OCI-LY1 (cell line): ENCODE results near the gene SCAPER.

Experiments
- H2AFZ ChIP-seq: fragments of 200-600 bp; sonication (generic), shearing (Covaris generic); 2 replicates; pipeline ENCODE4 v1.6.0; 2014; ENCODE audit warnings: antibody characterized with exemption, mild to moderate bottlenecking, low read length
- H3F3A ChIP-seq: fragments of 200-600 bp; sonication (generic), shearing (Covaris generic); 2 replicates; pipeline ENCODE4 v1.6.0; 2014; ENCODE audit warnings: mild to moderate bottlenecking, antibody characterized with exemption, low read length, moderate library complexity; ENCODE audit not compliant: insufficient read depth
- H3K27ac ChIP-seq: fragments of 200-600 bp; sonication (generic); 2 replicates; pipeline ENCODE4 v1.5.1; 2014; ENCODE audit warnings: low read length, mixed run types, mild to moderate bottlenecking, low read depth; ENCODE audit not compliant: poor library complexity, severe bottlenecking
- H3K27me3 ChIP-seq: fragments of 200-600 bp; sonication (generic); 2 replicates; pipeline ENCODE4 v1.6.0; 2014; ENCODE audit warnings: antibody characterized with exemption, mild to moderate bottlenecking, low read length, moderate library complexity; ENCODE audit not compliant: insufficient read depth
- H3K36me3 ChIP-seq: fragments of 200-600 bp; sonication (generic); 2 replicates; pipeline ENCODE4 v1.6.1; 2014; ENCODE audit warnings: mild to moderate bottlenecking, antibody characterized with exemption, low read length, moderate library complexity, mixed read lengths; ENCODE audit not compliant: insufficient read depth
- H3K4me1 ChIP-seq: fragments of 200-600 bp; sonication (generic); 2 replicates; pipeline ENCODE4 v1.5.1; 2014; ENCODE audit warnings: mild to moderate bottlenecking, low read length, moderate library complexity; ENCODE audit not compliant: insufficient read depth, severe bottlenecking
- H3K4me2 ChIP-seq: fragments of 200-600 bp; sonication (generic), shearing (Covaris generic); 2 replicates; pipeline ENCODE4 v1.6.1; 2014; ENCODE audit warnings: low read length
- H3K4me3 ChIP-seq: fragments of 200-600 bp; sonication (generic); 2 replicates; pipeline ENCODE4 v1.5.1; 2014; ENCODE audit warnings: low read length, low read depth, mild to moderate bottlenecking, mixed read lengths; ENCODE audit not compliant: poor library complexity, severe bottlenecking
- H3K79me2 ChIP-seq: fragments of 200-600 bp; shearing (Covaris generic); 2 replicates; pipeline ENCODE4 v1.6.1; 2016; ENCODE audit warnings: mixed run types, low read length, mixed read lengths; ENCODE audit not compliant: insufficient read depth
- H3K9ac ChIP-seq: fragments of 200-600 bp; sonication (generic), shearing (Covaris generic); 2 replicates; pipeline ENCODE4 v1.6.1; 2014; ENCODE audit warnings: mild to moderate bottlenecking, low read length, mixed read lengths
- H3K9me2 ChIP-seq: fragments of 200-600 bp; sonication (generic), shearing (Covaris generic); 2 replicates; pipeline ENCODE4 v1.6.1; 2014; ENCODE audit warnings: low read depth, mild to moderate bottlenecking, low read length, mixed read lengths
- H3K9me3 ChIP-seq: fragments of 200-600 bp; shearing (Covaris generic); 2 replicates; pipeline ENCODE4 v1.6.1; 2014; ENCODE audit warnings: low read length, mixed read lengths
- H4K20me1 ChIP-seq: fragments of 200-600 bp; sonication (generic), shearing (Covaris generic); 2 replicates; pipeline ENCODE4 v1.6.0; 2016; ENCODE audit warnings: mild to moderate bottlenecking, low read length; ENCODE audit not compliant: insufficient read depth
- EZH2 ChIP-seq: fragments of 200-600 bp; sonication (generic), shearing (Covaris generic); IDR thresholded peaks from 2 replicates; pipeline ENCODE4 v1.8.0; 2017; ENCODE audit warnings: borderline replicate concordance, mixed run types, mild to moderate bottlenecking, antibody characterized with exemption, low read length, moderate library complexity, mixed read lengths
- TF ChIP-seq, protein P1 (sequence below): fragments of 200-600 bp; sonication (generic), shearing (Covaris generic); IDR thresholded peaks from 2 replicates; pipeline ENCODE4 v1.5.1; 2017; ENCODE audit warnings: mild to moderate bottlenecking, antibody characterized with exemption, low read length, moderate library complexity, mixed read lengths

SCAPER gene

DNA sequence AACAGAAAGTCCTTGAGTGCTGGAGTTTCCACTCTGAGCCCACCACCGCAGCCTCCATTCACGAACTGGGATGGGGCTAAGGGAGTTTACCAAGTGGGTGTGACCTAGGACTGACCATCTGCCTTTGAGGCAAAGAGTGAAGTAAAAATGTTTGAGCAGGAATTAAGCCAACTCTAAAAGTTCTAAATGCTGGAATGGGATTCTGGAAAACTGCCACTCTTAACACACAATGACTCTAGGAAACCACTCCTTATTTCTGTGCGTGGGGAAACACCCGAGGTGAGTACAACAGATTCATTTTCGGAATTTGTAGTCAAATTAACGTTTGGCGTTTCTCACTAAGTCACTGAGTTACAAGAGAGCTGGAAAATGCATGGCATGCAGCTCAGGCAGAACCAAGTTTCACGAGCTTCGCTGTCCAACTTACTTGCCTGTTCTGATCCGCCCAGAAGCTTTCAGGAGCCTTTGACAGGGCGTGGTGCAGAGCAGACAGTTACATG is 537.0 kb downstream of the SCAPER start:
- Histone ChIP-seq H3K9me2 (no peaks in the 10 kb centered on the region), H3K9ac (no peak overlapping the region), H3K36me3 (no peaks in the 10 kb centered on the region), H3K4me3 (no peak overlapping the region), H2AFZ (no peak overlapping the region), H3K27ac (no peak overlapping the region), H3K9me3 (no peaks in the 10 kb centered on the region), H3K4me1 (no peaks in the 10 kb centered on the region), H3K4me2 (no peak overlapping the region), H3F3A (no peaks in the 10 kb centered on the region), H4K20me1 (no peaks in the 10 kb centered on the region), H3K79me2 (no peaks in the 10 kb centered on the region), H3K27me3 (no peaks in the 10 kb centered on the region)
- TF ChIP-seq, protein P1, sequence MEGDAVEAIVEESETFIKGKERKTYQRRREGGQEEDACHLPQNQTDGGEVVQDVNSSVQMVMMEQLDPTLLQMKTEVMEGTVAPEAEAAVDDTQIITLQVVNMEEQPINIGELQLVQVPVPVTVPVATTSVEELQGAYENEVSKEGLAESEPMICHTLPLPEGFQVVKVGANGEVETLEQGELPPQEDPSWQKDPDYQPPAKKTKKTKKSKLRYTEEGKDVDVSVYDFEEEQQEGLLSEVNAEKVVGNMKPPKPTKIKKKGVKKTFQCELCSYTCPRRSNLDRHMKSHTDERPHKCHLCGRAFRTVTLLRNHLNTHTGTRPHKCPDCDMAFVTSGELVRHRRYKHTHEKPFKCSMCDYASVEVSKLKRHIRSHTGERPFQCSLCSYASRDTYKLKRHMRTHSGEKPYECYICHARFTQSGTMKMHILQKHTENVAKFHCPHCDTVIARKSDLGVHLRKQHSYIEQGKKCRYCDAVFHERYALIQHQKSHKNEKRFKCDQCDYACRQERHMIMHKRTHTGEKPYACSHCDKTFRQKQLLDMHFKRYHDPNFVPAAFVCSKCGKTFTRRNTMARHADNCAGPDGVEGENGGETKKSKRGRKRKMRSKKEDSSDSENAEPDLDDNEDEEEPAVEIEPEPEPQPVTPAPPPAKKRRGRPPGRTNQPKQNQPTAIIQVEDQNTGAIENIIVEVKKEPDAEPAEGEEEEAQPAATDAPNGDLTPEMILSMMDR: no peak
- no peak for TF ChIP-seq EZH2

DNA sequence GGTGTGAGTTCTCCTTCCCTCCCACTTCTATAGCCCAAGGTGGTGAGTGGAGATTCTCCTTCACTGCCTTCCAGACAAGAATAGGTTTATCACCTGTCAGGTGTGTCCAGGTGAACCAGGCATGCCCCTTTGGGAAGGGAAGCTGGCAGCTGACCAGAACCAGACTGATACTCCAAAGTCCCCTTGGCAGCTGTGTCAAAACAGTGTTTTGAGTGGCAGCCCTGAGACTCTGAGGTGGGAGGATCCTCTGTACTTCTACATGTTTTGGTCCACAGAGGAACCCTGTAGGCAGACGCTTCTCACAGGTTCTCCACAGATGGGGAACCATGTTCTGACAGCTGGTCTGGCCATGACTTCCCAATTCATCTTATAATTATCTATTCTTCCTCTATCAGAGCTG is 538.4 kb downstream of the SCAPER start:
- Histone ChIP-seq H2AFZ (no peak overlapping the region), H3F3A (no peaks in the 10 kb centered on the region), H3K36me3 (no peaks in the 10 kb centered on the region), H3K4me2 (no peak overlapping the region), H3K27me3 (no peaks in the 10 kb centered on the region), H3K27ac (no peak overlapping the region), H3K9ac (no peak overlapping the region), H3K4me3 (no peak overlapping the region), H3K4me1 (no peaks in the 10 kb centered on the region), H4K20me1 (no peaks in the 10 kb centered on the region), H3K79me2 (no peaks in the 10 kb centered on the region), H3K9me2 (no peaks in the 10 kb centered on the region), H3K9me3 (no peaks in the 10 kb centered on the region)
- TF ChIP-seq EZH2: no peak
- TF ChIP-seq, protein P1: no peak

DNA sequence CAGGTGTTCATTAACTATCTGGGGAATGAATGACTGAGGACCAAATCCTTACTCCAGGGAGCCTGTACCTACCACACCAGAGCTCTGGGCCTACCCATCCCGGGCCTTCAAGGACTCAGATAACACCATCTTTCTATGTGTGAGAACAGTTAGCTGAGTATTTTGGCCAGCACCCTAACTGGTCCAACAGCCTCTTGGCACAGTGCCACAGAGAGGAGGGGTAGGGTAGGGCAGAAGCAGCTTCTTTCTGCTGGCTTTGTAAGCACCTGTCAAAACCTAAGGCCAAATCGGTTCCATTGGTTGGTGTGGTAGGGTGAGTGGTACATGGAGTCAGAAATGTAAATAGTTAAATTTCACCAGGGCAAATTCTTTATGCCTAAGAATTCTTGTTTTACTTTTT is 541.9 kb downstream of the SCAPER start:
- H3K9me2 ChIP-seq: no peaks in the 10 kb centered on the region
- no peak overlapping the region for H3K27ac ChIP-seq
- H3K9me3 ChIP-seq: no peaks in the 10 kb centered on the region
- H3F3A ChIP-seq: no peaks in the 10 kb centered on the region
- H3K9ac ChIP-seq: no peak overlapping the region
- H3K79me2 ChIP-seq: no peaks in the 10 kb centered on the region
- TF ChIP-seq, protein P1: no peak
- TF ChIP-seq EZH2: no peak
- no peak overlapping the region for H2AFZ ChIP-seq
- H4K20me1 ChIP-seq: no peaks in the 10 kb centered on the region
- H3K4me1 ChIP-seq: no peaks in the 10 kb centered on the region
- H3K36me3 ChIP-seq: no peaks in the 10 kb centered on the region
- H3K4me3 ChIP-seq: no peak overlapping the region
- H3K4me2 ChIP-seq: no peak overlapping the region
- no peaks in the 10 kb centered on the region for H3K27me3 ChIP-seq
